Osteoblast (primary cell): ENCODE results near the gene LRRC4C. TPM values are rescaled to one million over a fixed set of nuclear protein-coding genes. Genes with fewer than 3 reads are reported as not detected.

ENCODE experiments used
- DNase-seq: peaks from one replicate; pipeline ENCODE4 v3.0.0; 2011; ENCODE audit warnings: low spot score, mixed read lengths; ENCODE audit not compliant: insufficient read length; ENCODE audit errors: missing footprints
- H2AFZ ChIP-seq: 2 replicates; pipeline ENCODE4 v1.6.0; 2011; ENCODE audit warnings: mild to moderate bottlenecking, low read length
- H3K27ac ChIP-seq: 2 replicates; pipeline ENCODE4 v1.5.1; 2011; ENCODE audit warnings: mild to moderate bottlenecking, low read depth, low read length, moderate library complexity
- H3K27me3 ChIP-seq: 2 replicates; pipeline ENCODE4 v1.6.0; 2012; ENCODE audit warnings: mild to moderate bottlenecking, control low read depth, inconsistent platforms, low read length, moderate library complexity; ENCODE audit not compliant: insufficient read depth
- H3K36me3 ChIP-seq: 2 replicates; pipeline ENCODE4 v1.5.1; 2011; ENCODE audit warnings: mild to moderate bottlenecking, low read length, control low read depth, moderate library complexity; ENCODE audit not compliant: insufficient read depth
- H3K4me1 ChIP-seq: 2 replicates; pipeline ENCODE4 v1.5.1; 2011; ENCODE audit warnings: mild to moderate bottlenecking, low read length, control low read depth, moderate library complexity; ENCODE audit not compliant: insufficient read depth
- H3K4me2 ChIP-seq: 2 replicates; pipeline ENCODE4 v1.6.0; 2011; ENCODE audit warnings: mild to moderate bottlenecking, low read length; ENCODE audit not compliant: insufficient read depth
- H3K4me3 ChIP-seq: fragments of 200-600 bp; sonication (generic); 3 replicates; pipeline ENCODE4 v1.5.1; 2012; ENCODE audit warnings: mild to moderate bottlenecking, low read length, inconsistent platforms; ENCODE audit not compliant: insufficient read depth
- H3K79me2 ChIP-seq: 2 replicates; pipeline ENCODE4 v1.6.0; 2012; ENCODE audit warnings: mild to moderate bottlenecking, low read length, control low read depth, inconsistent platforms; ENCODE audit not compliant: insufficient read depth
- H3K9me3 ChIP-seq: 2 replicates; pipeline ENCODE4 v1.5.1; 2011; ENCODE audit warnings: low read depth, low read length, control low read depth
- H4K20me1 ChIP-seq: 2 replicates; pipeline ENCODE4 v1.6.0; 2012; ENCODE audit warnings: mild to moderate bottlenecking, low read length, control low read depth; ENCODE audit not compliant: insufficient read depth
- total RNA-seq: library from RNA; depleted of rRNA; stranded (reverse); fragments of >200 nt; gene quantifications from 2 replicates; pipeline ENCODE4 v1.2.3, GENCODE V29; 2012
- TF ChIP-seq, protein P1 (sequence below): IDR thresholded peaks from 2 replicates; pipeline ENCODE4 v1.5.1; 2011; ENCODE audit warnings: mild to moderate bottlenecking, low read depth, low read length, moderate library complexity; ENCODE audit errors: extremely low read depth

LRRC4C gene
- total RNA-seq, 1 donor = 2.2 TPM

DNA sequence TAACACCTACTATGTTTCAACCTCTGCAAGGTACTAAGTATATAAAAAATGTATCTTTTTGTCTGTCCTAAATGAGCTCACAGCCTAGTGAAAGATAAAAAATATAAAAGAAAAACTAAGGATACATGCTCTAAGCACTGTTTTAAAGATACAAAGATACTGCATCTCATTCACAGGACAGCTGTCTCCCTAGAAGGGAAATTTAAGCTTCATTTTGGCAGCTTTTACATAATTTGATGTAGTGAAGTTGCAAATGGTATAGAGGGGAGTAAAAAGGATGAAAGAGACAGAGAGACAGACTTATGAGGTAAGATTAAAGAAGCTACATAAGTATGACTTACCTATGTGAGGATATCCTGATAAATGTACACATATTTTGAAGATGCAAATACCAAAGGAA lies 53.6 kb downstream of the LRRC4C start:
- Histone ChIP-seq H3K79me2 (no peaks in the 10 kb centered on the region), H3K27me3 (no peaks in the 10 kb centered on the region), H4K20me1 (no peaks in the 10 kb centered on the region), H3K4me3 (no peak overlapping the region), H3K4me1 (no peaks in the 10 kb centered on the region), H3K9me3 (peaks cover 2% of the 10 kb centered on the region), H3K27ac (no peak overlapping the region), H2AFZ (no peak overlapping the region), H3K4me2 (no peak overlapping the region), H3K36me3 (no peaks in the 10 kb centered on the region)
- TF ChIP-seq, protein P1, sequence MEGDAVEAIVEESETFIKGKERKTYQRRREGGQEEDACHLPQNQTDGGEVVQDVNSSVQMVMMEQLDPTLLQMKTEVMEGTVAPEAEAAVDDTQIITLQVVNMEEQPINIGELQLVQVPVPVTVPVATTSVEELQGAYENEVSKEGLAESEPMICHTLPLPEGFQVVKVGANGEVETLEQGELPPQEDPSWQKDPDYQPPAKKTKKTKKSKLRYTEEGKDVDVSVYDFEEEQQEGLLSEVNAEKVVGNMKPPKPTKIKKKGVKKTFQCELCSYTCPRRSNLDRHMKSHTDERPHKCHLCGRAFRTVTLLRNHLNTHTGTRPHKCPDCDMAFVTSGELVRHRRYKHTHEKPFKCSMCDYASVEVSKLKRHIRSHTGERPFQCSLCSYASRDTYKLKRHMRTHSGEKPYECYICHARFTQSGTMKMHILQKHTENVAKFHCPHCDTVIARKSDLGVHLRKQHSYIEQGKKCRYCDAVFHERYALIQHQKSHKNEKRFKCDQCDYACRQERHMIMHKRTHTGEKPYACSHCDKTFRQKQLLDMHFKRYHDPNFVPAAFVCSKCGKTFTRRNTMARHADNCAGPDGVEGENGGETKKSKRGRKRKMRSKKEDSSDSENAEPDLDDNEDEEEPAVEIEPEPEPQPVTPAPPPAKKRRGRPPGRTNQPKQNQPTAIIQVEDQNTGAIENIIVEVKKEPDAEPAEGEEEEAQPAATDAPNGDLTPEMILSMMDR = no peak
- DNase-seq = no peak

DNA sequence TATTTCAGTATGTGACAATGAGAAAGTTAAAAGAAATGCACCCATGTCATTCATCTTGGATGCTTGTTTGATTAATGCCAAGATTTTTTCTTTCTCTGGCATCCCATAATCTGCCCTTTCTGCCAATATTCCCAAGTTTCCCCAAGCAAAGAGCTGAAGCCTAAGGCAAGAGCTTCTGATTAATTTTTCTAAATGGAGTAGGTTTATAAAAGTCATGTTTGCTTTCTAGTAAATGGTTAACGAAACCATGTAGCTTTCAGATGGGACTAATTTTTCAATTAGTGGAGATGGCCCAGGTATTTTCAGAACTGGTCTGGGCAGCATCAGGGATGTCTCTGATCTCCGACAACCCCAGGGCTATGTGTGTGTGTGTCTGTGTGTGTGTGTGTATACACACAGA lies 55.3 kb downstream of the LRRC4C start:
- no peak overlapping the region for H2AFZ ChIP-seq
- H4K20me1 ChIP-seq = no peaks in the 10 kb centered on the region
- H3K4me2 ChIP-seq = no peak overlapping the region
- no peaks in the 10 kb centered on the region for H3K27me3 ChIP-seq
- no peak for DNase-seq
- no peak overlapping the region for H3K27ac ChIP-seq
- H3K4me3 ChIP-seq = no peak overlapping the region
- no peaks in the 10 kb centered on the region for H3K79me2 ChIP-seq
- H3K9me3 ChIP-seq = peaks cover 2% of the 10 kb centered on the region
- H3K36me3 ChIP-seq = no peaks in the 10 kb centered on the region
- TF ChIP-seq, protein P1 = no peak
- no peaks in the 10 kb centered on the region for H3K4me1 ChIP-seq

DNA sequence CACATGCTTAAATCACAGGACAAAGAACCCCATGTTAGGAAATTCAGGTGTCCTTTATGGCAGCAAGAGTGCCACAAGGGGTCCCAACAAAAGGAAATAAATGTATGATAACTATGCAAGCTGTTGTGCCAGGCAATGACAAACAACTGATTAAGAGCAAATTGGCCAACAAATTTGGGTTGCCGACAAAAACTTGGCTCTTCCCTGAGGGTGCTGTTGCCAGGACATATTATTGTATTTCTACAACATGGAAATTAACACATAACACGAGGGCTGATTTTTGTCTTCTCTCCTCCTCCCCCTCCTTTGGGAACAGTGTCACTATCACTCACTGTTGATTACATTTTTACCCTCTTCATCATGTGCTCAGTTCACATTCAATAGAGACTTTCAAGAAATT lies 56.0 kb downstream of the LRRC4C start:
- Histone ChIP-seq H3K27me3 (no peaks in the 10 kb centered on the region), H3K4me1 (no peaks in the 10 kb centered on the region), H3K4me3 (no peak overlapping the region), H3K9me3 (no peaks in the 10 kb centered on the region), H2AFZ (no peak overlapping the region), H4K20me1 (no peaks in the 10 kb centered on the region), H3K79me2 (no peaks in the 10 kb centered on the region), H3K27ac (no peak overlapping the region), H3K4me2 (no peak overlapping the region), H3K36me3 (no peaks in the 10 kb centered on the region)
- no peak for DNase-seq
- TF ChIP-seq, protein P1 = no peak

DNA sequence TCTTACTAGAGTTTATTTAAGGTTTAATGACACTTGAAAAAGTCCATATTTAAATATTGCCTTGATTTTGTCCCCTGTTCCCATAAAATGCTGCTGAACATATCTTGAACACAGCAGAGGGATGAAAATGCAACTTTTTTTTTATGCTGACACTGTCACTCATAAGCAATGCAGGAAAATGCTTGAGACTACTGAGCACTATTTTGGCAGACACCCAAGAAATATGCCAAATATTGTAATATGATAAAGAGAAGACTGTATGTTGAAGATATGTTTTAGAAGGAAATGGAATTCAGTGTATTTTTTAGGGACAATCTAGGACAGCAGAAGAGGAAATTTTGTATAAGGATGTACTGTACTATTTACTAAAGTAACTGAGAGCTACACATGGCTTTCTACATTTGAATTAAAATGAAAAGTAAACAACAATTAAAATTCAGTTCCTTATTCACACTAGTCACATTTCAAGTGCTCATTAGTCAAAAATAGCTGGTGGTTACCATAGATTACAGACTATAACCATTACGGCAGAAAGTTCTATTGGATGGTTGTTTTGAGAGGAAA lies 58.6 kb downstream of the LRRC4C start:
- Histone ChIP-seq H3K4me3 (no peak overlapping the region), H3K4me2 (no peak overlapping the region), H3K27me3 (no peaks in the 10 kb centered on the region), H3K79me2 (no peaks in the 10 kb centered on the region), H3K27ac (no peak overlapping the region), H4K20me1 (no peaks in the 10 kb centered on the region), H3K4me1 (no peaks in the 10 kb centered on the region), H3K36me3 (no peaks in the 10 kb centered on the region), H2AFZ (no peak overlapping the region), H3K9me3 (no peaks in the 10 kb centered on the region)
- TF ChIP-seq, protein P1 = no peak
- no peak for DNase-seq
